Activated T-helper 1 cell treated with anti-CD3 and anti-CD28 coated beads, Interleukin-12 subunit alpha, Interleukin-12 subunit beta, Interleukin-2, Interleukin-4 antibody, amounts not matched to agents 30 ng/mL and 10 ng/mL and 1 ng/mL, durations not matched to agents 14 hours and 24 hours and 36 hours (primary cell): ENCODE measurements around the gene UNC5B. TPM values are rescaled to one million over a fixed set of nuclear protein-coding genes. Genes with fewer than 3 reads are reported as not detected.
A peak's percentile ranks its signal among the peaks of the same experiment; 100 is the strongest.

ENCODE experiments used
- DNase-seq: peaks from one replicate; pipeline ENCODE4 v3.0.0; 2021; ENCODE audit warnings: low spot score
- H3K27ac Mint-ChIP-seq: one replicate; pipeline ENCODE4 v1.8.0; 2021; ENCODE audit warnings: mild to moderate bottlenecking, mixed read lengths
- H3K27me3 Mint-ChIP-seq: one replicate; pipeline ENCODE4 v1.8.0; 2022; ENCODE audit warnings: mild to moderate bottlenecking, moderate library complexity, mixed read lengths; ENCODE audit not compliant: insufficient read depth
- H3K36me3 Mint-ChIP-seq: one replicate; pipeline ENCODE4 v1.8.0; 2021; ENCODE audit warnings: low read depth, mixed read lengths
- H3K4me1 Mint-ChIP-seq: one replicate; pipeline ENCODE4 v1.8.0; 2021; ENCODE audit warnings: low read depth, mixed read lengths
- H3K4me3 Mint-ChIP-seq: one replicate; pipeline ENCODE4 v1.8.0; 2021; ENCODE audit warnings: mild to moderate bottlenecking, moderate library complexity, mixed read lengths
- H3K9me3 Mint-ChIP-seq: one replicate; pipeline ENCODE4 v1.8.0; 2021; ENCODE audit warnings: mixed read lengths
- intact Hi-C: fragments of 100-400 bp; cut with micrococcal nuclease; formaldehyde crosslinking; loops from one replicate; pipeline ENCODE4 v1.15.1; 2024
- total RNA-seq: library from RNA; stranded (reverse); gene quantifications from 2 replicates; pipeline ENCODE4 v1.2.3, GENCODE V29; 2022

UNC5B gene
- total RNA-seq = 0.07 and 0.10 TPM in 2 replicates

DNA sequence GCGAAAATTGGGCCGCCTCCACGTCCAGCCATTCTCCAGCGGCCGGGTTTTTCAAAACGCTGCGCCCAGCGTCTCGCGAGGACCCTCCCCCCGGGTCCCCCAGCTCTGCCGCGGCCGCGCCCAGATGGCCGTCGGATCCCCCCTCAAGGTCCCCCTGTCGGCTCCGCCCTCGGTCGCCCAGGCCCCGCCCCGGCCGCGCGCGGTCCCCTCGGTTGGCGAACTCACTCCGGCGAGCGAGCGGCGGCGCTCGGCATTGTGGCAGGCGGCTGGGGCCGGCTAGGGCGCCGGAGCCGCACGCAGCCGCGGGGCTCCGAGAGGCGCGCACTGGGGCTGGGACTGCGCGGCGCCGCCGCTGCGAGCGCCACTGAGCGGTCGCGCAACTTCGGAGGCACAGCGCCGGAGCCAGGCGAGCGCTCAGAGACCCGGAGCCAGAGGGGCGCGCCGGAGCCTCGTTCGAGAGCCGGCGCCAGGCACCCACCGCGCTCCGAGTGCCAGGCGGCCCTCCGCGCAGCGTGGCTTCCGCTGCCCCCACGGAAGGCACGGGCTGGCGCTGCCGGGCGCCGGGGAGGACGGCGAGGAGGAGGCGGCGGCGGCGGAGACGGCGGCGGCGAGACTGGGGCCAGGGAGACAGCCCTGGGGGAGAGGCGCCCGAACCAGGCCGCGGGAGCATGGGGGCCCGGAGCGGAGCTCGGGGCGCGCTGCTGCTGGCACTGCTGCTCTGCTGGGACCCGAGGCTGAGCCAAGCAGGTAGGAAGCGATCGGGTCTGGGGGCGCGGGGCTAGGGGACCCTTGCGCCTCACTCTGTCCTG lies at the start of gene UNC5B:
TSS of gene UNC5B (plus strand) at position 253 of the 809 bp plus-strand sequence. CDS start at position 669, 416 bp downstream.
- DNase-seq = peak; percentile 24
- H3K4me1 Mint-ChIP-seq = no peaks in the 10 kb centered on the region
- peaks cover 72% of the 10 kb centered on the region for H3K27me3 Mint-ChIP-seq
- peak within 1 kb of the TSS; percentile 26 for H3K4me3 Mint-ChIP-seq
- H3K9me3 Mint-ChIP-seq = no peaks in the 10 kb centered on the region
- H3K27ac Mint-ChIP-seq = no peak within 1 kb of the TSS
- H3K36me3 Mint-ChIP-seq = no peaks in the 10 kb centered on the region
- intact Hi-C loops = no loop called here

DNA sequence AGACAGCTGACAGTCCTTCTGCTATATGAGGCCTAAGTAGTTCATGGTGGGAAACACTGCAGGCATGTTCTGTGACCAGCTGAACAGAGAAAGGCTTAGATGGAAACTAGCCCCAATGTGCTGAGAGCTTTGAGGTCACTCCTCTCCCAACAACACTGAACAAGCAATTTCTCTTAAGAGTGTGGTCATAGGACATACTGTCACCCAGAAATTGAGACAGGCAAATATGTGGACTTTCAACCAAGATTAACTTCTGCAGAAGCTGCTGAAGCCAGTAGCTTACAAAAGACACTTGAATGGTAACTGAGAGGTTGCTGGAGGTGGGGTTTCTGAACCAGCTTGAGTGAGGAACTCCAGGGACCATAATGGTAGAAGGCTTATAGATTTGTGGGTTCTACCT lies 38.9 kb upstream of the UNC5B start:
- Mint-ChIP-seq H3K4me3 (no peak overlapping the region), H3K9me3 (no peaks in the 10 kb centered on the region), H3K4me1 (no peaks in the 10 kb centered on the region), H3K27me3 (peaks cover 7% of the 10 kb centered on the region), H3K27ac (no peak overlapping the region), H3K36me3 (no peaks in the 10 kb centered on the region)
- intact Hi-C loops = no loop called here
- DNase-seq = no peak

DNA sequence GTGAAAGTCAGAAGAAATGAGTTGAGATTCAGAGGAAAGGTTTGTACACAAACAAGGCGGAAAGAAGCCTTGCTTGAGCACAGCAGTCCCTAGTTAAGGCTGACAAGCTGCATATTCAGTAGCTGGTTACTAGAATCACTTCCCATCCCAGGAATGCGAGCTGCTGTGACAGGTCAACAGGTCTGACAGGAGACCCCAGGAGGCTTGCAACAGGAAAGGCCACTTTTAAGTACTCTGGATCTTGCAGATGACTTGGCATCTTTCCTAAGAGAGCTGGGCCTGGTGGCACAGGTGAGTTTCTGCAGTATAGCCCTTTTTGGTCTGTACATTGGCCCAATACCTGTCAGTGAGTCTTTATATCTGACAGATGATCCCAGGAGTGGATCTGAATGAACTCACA lies 35.7 kb upstream of the UNC5B start:
- intact Hi-C loops = no loop called here
- H3K4me3 Mint-ChIP-seq = no peak overlapping the region
- no peaks in the 10 kb centered on the region for H3K9me3 Mint-ChIP-seq
- H3K36me3 Mint-ChIP-seq = no peaks in the 10 kb centered on the region
- no peak for DNase-seq
- no peak overlapping the region for H3K27ac Mint-ChIP-seq
- peaks cover 3% of the 10 kb centered on the region for H3K27me3 Mint-ChIP-seq
- H3K4me1 Mint-ChIP-seq = no peaks in the 10 kb centered on the region

DNA sequence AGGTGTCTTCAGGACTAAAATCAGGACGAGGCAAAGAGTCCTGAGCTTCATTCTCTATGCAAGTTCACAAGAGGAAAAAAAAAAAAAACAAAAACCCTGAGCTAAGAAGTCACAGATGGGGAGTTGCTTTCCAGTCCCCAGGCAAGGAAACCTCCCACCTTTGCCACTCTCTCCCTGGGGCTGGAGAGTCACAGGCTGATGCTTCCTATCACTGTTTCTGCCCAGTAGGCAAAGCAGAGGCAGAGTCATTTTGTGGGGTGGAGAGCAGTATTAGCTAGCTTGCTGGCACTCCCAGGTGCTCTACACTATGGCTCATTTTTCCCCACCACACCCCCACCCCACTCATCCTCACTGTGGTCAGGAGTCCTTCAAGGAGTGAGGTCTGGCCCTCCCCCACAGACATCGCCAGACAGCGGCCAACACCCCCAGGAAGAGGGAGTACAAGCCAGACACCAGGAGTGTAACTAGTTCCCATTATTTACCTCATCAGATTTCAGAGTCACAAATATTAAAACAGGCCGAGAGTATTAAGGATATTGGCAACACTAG lies 34.6 kb upstream of the UNC5B start:
- no peak for DNase-seq
- intact Hi-C loops = no loop called here
- no peaks in the 10 kb centered on the region for H3K9me3 Mint-ChIP-seq
- no peak overlapping the region for H3K4me3 Mint-ChIP-seq
- H3K27me3 Mint-ChIP-seq = peaks cover 3% of the 10 kb centered on the region
- no peaks in the 10 kb centered on the region for H3K4me1 Mint-ChIP-seq
- no peaks in the 10 kb centered on the region for H3K36me3 Mint-ChIP-seq
- no peak overlapping the region for H3K27ac Mint-ChIP-seq

DNA sequence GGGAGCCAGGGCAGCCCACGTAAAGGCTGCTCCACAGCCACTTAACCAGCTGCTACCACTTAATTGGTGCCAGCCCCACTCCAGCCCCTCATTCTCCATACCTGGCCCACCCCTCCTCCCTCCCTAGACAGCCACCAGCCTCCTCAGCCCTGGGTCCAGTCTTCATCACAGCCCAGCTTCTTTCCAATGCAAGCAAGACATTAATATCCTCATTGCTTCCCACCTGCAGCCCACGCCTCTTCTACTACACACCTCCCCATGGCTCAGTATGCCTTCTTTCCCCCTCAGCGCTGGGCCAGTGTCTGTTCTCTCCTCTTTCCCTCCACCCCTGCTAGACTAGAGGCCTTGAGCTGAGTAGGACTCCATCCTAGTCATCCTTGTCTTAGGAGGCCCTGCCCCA lies 33.5 kb upstream of the UNC5B start:
- intact Hi-C loops = no loop called here

DNA sequence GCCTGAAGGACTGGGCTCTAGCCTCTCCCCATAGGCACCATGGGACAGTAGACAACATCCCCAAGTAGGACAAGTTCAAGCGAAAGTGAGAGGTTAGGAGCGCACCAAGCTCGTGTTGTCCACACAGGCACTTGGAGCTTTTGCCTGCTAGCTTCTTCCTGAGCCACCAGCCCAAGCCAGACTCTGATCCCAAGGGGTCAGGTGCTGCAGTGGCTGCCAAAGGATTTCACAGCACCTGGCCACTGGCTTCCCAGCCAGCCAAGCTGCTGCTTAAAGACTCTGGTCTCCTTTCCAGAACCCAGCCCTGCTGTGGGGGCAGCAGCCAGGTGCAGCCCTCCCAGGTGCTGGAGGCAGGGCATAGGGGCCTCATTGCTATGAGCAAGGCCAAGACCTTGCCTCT lies 33.0 kb upstream of the UNC5B start:
- H3K4me1 Mint-ChIP-seq = no peaks in the 10 kb centered on the region
- no peaks in the 10 kb centered on the region for H3K9me3 Mint-ChIP-seq
- H3K36me3 Mint-ChIP-seq = no peaks in the 10 kb centered on the region
- no peak overlapping the region for H3K27ac Mint-ChIP-seq
- H3K4me3 Mint-ChIP-seq = no peak overlapping the region
- peaks cover 3% of the 10 kb centered on the region for H3K27me3 Mint-ChIP-seq
- intact Hi-C loops = no loop called here
- no peak for DNase-seq

More for the DNA sequence above, 33.5 kb upstream of the UNC5B start:
- no peak overlapping the region for H3K4me3 Mint-ChIP-seq
- H3K27me3 Mint-ChIP-seq = peaks cover 3% of the 10 kb centered on the region
- H3K27ac Mint-ChIP-seq = no peak overlapping the region
- no peaks in the 10 kb centered on the region for H3K4me1 Mint-ChIP-seq
- H3K36me3 Mint-ChIP-seq = no peaks in the 10 kb centered on the region
- H3K9me3 Mint-ChIP-seq = no peaks in the 10 kb centered on the region
- no peak for DNase-seq

DNA sequence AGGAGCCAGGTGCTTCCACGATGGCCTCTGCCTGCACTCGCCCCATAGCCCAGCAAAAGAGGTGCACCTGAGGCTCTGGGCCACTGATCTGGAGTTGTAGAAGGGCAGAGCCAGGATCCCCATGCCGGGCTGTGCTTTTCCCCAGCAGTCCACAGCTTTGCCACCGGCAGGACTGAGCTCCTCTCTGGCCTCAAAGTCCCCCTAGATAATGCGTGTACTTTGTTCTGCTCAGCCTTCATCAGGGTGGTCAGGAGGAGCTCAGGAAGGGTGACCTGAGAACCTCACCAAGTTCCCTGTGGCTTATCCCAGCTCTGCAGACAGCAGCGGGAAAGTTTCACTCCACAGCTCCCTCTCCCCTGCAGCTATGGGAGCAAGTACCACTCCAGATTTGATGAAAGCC lies 27.9 kb upstream of the UNC5B start:
- no peak overlapping the region for H3K4me3 Mint-ChIP-seq
- H3K27ac Mint-ChIP-seq = no peak overlapping the region
- H3K9me3 Mint-ChIP-seq = no peaks in the 10 kb centered on the region
- no peaks in the 10 kb centered on the region for H3K27me3 Mint-ChIP-seq
- no peaks in the 10 kb centered on the region for H3K4me1 Mint-ChIP-seq
- no peak for DNase-seq
- intact Hi-C loops = no loop called here
- no peaks in the 10 kb centered on the region for H3K36me3 Mint-ChIP-seq

DNA sequence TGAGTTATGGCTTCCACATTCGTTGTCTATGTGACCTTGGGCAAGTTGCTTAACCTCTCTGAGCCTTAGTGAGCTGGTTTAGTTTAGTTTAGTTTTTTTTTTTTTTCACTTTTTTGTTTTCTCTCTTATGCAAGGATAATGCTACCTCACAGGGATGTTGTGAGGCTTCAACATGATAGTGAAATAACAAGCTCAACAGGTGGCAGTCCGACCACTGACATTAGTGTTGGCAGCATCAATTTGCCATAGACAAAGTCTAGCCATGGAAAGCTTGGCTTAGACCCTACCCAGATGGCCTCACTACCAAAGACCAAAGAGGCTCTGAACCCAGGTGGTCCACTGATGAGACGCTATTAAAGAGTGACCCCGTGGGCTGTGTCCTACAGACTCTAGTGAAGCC lies 27.2 kb upstream of the UNC5B start:
- Mint-ChIP-seq H3K9me3 (no peaks in the 10 kb centered on the region), H3K4me1 (no peaks in the 10 kb centered on the region), H3K27ac (no peak overlapping the region), H3K4me3 (no peak overlapping the region), H3K36me3 (no peaks in the 10 kb centered on the region), H3K27me3 (no peaks in the 10 kb centered on the region)
- no peak for DNase-seq
- intact Hi-C loops = no loop called here

DNA sequence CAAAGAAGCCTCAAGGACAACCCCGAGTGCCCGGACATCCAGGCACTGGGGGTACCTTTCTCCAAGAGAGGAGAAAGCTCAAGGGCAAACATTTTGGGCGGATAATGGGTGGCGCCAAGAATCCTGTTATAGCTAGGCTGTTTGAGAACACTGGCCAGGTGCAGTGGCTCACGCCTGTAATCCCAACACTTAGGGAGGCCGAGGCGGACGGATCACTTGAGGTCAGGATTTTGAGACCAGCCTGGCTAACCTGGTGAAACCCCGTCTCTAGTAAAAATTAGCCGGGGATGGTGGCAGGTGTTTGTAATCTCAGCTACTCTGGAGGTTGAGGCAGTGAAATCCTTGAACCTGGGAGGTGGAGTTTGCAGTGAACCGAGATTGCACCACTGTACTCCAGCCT lies 25.2 kb upstream of the UNC5B start:
- H3K4me3 Mint-ChIP-seq = no peak overlapping the region

DNA sequence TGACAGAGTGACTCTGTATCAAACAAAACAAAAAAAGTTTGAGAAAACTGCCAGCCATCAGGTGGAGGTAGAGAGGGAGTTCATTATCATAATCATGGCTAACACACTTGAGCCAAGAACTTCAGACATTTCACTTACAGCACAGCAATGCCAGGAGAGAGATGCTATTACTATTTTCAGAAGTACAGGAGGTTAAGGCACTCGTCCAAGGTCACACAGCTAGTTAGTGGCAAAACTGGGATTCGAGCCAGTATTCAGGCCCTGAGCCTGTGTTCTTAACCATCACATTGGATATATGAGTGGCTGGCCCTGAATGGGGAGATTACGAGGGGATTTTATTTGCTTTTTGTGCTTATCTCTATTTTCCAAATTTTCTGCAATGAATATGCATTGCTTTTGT lies 24.8 kb upstream of the UNC5B start:
- Mint-ChIP-seq H3K4me3 (no peak overlapping the region), H3K27ac (no peak overlapping the region), H3K36me3 (no peaks in the 10 kb centered on the region), H3K9me3 (no peaks in the 10 kb centered on the region), H3K4me1 (no peaks in the 10 kb centered on the region), H3K27me3 (peaks cover 2% of the 10 kb centered on the region)
- DNase-seq = no peak
- intact Hi-C loops = no loop called here

More for the DNA sequence above, 25.2 kb upstream of the UNC5B start:
- H3K27me3 Mint-ChIP-seq = peaks cover 2% of the 10 kb centered on the region
- H3K27ac Mint-ChIP-seq = no peak overlapping the region
- intact Hi-C loops = no loop called here
- H3K9me3 Mint-ChIP-seq = no peaks in the 10 kb centered on the region
- no peaks in the 10 kb centered on the region for H3K4me1 Mint-ChIP-seq
- H3K36me3 Mint-ChIP-seq = no peaks in the 10 kb centered on the region
- DNase-seq = no peak

DNA sequence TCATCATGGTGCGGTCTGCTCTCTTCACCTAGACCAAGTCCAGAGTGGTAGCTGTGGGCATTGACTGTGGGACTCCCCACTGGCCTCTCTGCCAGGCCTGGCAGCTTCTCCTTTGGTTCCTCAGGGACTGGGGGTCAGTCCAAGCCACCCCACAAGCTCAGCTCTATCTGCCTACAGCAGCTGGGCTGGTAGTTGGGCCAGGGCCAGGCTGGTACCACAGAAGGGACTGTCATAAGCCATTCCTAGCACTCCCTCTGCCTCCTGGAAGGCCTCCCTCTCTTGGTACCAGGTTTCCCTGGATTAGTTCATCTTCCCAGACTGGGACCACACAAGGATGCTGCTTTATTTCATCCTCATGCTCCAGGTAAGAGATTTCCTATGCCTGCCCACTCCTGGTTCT lies 24.2 kb upstream of the UNC5B start:
- H3K4me1 Mint-ChIP-seq = no peaks in the 10 kb centered on the region
- no peak overlapping the region for H3K4me3 Mint-ChIP-seq
- DNase-seq = no peak
- intact Hi-C loops = no loop called here
- no peaks in the 10 kb centered on the region for H3K9me3 Mint-ChIP-seq
- no peaks in the 10 kb centered on the region for H3K36me3 Mint-ChIP-seq
- peaks cover 2% of the 10 kb centered on the region for H3K27me3 Mint-ChIP-seq
- H3K27ac Mint-ChIP-seq = no peak overlapping the region

DNA sequence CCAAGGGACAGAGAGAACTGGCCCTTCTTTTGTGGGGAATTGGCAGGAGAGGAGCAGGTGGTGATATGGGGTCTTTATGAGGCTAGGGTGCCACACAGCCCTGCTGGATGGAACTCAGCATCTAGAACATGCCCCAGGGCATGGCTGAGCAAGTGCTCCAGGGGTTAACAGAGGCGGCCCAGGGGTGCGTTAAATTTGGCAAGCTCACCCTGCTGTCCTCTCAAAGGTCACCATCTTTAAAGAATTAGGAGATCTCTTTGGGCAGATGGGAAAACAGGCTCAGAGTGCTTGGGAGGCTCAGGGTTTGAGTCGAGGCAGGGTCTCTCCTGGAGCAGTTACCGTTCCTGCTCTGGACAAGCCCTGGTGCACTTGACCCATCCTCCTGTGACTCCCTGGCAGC lies 21.4 kb upstream of the UNC5B start:
- H3K9me3 Mint-ChIP-seq = no peaks in the 10 kb centered on the region
- no peak for DNase-seq
- peaks cover 8% of the 10 kb centered on the region for H3K27me3 Mint-ChIP-seq
- H3K27ac Mint-ChIP-seq = no peak overlapping the region
- no peaks in the 10 kb centered on the region for H3K36me3 Mint-ChIP-seq
- intact Hi-C loops = no loop called here
- no peak overlapping the region for H3K4me3 Mint-ChIP-seq
- H3K4me1 Mint-ChIP-seq = no peaks in the 10 kb centered on the region

DNA sequence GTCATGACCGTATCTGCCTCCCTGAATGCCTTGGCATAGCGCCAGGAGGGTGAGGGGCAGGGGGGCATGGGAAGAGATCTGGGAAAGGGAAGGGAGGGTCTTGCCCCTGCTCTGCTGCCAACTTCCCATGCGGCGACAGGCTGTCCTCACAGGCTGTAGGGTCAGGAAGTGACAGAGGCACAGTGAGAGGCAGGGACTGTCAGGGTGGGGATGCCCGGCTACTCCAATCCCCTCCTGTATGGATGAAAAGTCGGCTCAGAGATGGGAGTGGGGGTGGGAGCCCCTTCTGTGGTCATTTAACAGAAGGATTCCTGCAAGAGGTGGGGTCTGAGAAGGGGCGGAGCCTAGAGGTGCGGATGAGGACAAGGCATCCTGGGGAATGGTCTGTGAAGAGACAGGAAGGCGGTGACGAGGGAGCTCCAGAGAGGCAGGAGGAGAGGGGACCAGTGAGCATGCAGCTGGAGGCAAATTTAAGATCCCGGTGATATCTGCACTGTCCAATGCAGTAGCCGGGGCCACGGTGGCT lies 20.8 kb upstream of the UNC5B start:
- no peak for DNase-seq
- Mint-ChIP-seq H3K4me1 (no peaks in the 10 kb centered on the region), H3K4me3 (no peak overlapping the region), H3K36me3 (no peaks in the 10 kb centered on the region), H3K9me3 (no peaks in the 10 kb centered on the region), H3K27me3 (peaks cover 8% of the 10 kb centered on the region), H3K27ac (no peak overlapping the region)
- intact Hi-C loops = no loop called here
